IPS DF 6.9 (cell line): ENCODE measurements around the gene TMEM60.
A peak's percentile ranks its signal among the peaks of the same experiment; 100 is the strongest.

Source experiments
- DNase-seq: peaks from one replicate; pipeline ENCODE4 v3.0.0-alpha.2; 2013; ENCODE audit warnings: low read depth, low spot score
- H3K27ac ChIP-seq: one replicate; pipeline ENCODE4 v1.5.1; 2013; ENCODE audit warnings: low read length, control low read depth
- H3K27me3 ChIP-seq: 2 replicates; pipeline ENCODE4 v1.6.1; 2013; ENCODE audit warnings: mild to moderate bottlenecking, low read length; ENCODE audit not compliant: control insufficient read depth, insufficient read depth
- H3K36me3 ChIP-seq: 2 replicates; pipeline ENCODE4 v1.6.1; 2013; ENCODE audit warnings: low read length; ENCODE audit not compliant: control insufficient read depth, insufficient read depth
- H3K4me1 ChIP-seq: 2 replicates; pipeline ENCODE4 v1.6.1; 2013; ENCODE audit warnings: low read length; ENCODE audit not compliant: control insufficient read depth, insufficient read depth
- H3K4me3 ChIP-seq: 2 replicates; pipeline ENCODE4 v1.5.1; 2013; ENCODE audit warnings: mild to moderate bottlenecking, low read length
- H3K9me3 ChIP-seq: 2 replicates; pipeline ENCODE4 v1.6.1; 2013; ENCODE audit warnings: low read length, inconsistent platforms; ENCODE audit not compliant: control insufficient read depth, insufficient read depth
- WGBS: extraction: QIAGEN DNeasy Blood & Tissue Kit; methylation state at CpG from one replicate; pipeline ENCODE4 v1.1.7; 2013; ENCODE audit warnings: mixed read lengths, missing lambda C conversion rate; ENCODE audit not compliant: insufficient read length, insufficient coverage; 5-methylcytosine and 5-hydroxymethylcytosine counted together

The TMEM60 gene

DNA sequence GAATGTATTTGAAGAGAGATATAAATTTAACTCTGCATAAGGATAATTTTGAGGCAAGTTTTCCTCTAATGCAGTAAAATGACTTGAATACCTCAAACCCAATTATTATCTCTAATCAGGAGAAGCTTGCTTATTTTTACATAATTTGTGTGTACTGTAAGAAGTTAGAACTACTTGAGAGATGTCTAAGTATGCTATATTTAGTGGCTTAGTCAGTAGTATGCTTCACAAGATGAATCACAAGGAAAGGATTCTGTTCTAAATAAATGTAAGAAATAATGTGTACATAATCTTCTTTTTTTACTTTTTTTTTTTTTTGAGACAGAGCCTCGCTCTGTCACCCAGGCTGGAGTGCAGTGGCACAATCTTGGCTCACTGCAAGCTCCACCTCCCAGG lies 14.1 kb upstream of the TMEM60 start:
- Histone ChIP-seq H3K4me3 (no peak overlapping the region), H3K4me1 (no peaks in the 10 kb centered on the region), H3K36me3 (no peaks in the 10 kb centered on the region), H3K27ac (no peak overlapping the region), H3K9me3 (no peaks in the 10 kb centered on the region), H3K27me3 (no peaks in the 10 kb centered on the region)
- no CpG with 5 or more reads among the region's 1 CpG for WGBS
- no peak for DNase-seq

DNA sequence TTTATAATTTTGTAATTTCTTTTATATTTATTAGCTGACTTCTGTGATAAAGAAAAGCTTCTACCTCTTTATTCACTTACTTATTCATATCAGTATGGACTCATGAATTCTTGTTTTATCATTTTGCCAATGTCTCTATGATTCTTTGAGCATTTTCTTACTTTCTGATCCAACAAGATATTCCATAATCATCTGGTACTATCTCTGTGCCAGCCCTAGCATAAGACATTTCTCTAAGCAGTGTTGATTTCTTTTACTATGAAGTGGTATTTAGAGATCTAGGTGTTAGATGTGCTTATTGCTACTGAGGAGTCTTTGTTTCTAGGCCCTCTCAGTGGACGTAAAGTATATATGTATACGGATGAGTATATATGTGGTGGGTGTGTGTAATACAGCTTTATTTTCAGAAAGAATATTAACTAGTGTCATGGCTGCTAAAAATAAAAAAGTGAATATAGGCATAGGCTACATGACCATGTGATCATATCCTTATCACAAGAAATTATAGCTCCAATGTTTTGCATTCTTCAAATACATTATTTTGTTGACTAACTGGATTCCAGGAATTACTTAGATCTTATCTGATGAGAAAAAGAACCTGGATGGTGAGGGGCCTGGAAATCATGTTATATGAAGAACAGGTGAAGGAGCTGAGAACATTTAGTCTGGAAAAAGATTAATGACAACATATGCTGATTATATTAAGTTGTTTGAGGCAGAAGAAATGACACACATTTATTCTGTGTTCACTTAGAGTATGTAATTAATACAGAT lies 13.5 kb upstream of the TMEM60 start:
- 100% methylated on average over 1 of the region's 2 CpGs for WGBS
- Histone ChIP-seq H3K27me3 (no peaks in the 10 kb centered on the region), H3K4me1 (no peaks in the 10 kb centered on the region), H3K9me3 (no peaks in the 10 kb centered on the region), H3K27ac (no peak overlapping the region), H3K4me3 (no peak overlapping the region), H3K36me3 (no peaks in the 10 kb centered on the region)
- no peak for DNase-seq

DNA sequence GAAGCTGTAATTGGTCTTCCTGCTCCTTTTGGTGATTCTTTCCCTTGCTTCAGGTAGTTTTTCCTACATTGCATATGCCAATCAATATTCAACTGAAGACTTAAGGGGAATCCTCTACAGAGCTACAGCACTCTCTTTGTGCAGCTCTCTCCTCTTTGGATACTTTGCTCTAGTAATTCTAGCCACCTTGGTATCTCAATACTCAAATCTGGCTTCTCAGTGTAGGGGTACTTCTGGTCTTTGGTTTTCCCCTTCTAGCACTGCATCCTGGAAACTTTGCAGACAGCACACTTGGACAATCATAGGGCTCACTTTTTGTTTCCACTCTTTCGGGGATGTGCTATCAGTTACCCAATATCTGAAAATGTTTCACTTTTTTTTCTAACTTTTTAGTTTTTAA lies 10.3 kb upstream of the TMEM60 start:
- no peaks in the 10 kb centered on the region for H3K4me1 ChIP-seq
- H3K4me3 ChIP-seq, result no peak overlapping the region
- H3K27me3 ChIP-seq, result no peaks in the 10 kb centered on the region
- DNase-seq, result no peak
- H3K27ac ChIP-seq, result no peak overlapping the region
- H3K9me3 ChIP-seq, result no peaks in the 10 kb centered on the region
- WGBS, result no CpG with 5 or more reads among the region's 1 CpG
- no peaks in the 10 kb centered on the region for H3K36me3 ChIP-seq

DNA sequence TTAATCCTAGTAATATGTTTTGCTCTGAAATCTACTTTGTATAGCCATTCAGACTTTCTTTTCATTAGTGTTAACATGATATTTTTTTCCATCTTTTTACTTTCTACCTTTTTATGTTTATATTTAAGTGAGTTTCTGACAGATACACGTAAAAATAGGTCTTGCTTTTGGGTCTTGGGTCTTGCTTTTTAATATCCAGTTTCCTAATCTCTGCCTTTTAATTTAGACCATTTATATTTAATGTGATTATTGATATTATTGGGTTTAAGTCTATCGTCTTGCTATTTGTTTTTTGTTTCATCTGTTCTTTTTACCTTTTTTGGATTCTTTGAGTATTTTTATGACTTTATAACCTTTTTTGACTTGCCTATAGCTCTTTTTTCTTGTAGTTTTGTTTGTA lies 8.2 kb upstream of the TMEM60 start:
- no peak overlapping the region for H3K4me3 ChIP-seq
- no peak for DNase-seq
- H3K4me1 ChIP-seq, result no peaks in the 10 kb centered on the region
- WGBS, result no CpG with 5 or more reads among the region's 2 CpGs
- H3K36me3 ChIP-seq, result no peaks in the 10 kb centered on the region
- H3K27ac ChIP-seq, result no peak overlapping the region
- H3K27me3 ChIP-seq, result no peaks in the 10 kb centered on the region
- H3K9me3 ChIP-seq, result no peaks in the 10 kb centered on the region

DNA sequence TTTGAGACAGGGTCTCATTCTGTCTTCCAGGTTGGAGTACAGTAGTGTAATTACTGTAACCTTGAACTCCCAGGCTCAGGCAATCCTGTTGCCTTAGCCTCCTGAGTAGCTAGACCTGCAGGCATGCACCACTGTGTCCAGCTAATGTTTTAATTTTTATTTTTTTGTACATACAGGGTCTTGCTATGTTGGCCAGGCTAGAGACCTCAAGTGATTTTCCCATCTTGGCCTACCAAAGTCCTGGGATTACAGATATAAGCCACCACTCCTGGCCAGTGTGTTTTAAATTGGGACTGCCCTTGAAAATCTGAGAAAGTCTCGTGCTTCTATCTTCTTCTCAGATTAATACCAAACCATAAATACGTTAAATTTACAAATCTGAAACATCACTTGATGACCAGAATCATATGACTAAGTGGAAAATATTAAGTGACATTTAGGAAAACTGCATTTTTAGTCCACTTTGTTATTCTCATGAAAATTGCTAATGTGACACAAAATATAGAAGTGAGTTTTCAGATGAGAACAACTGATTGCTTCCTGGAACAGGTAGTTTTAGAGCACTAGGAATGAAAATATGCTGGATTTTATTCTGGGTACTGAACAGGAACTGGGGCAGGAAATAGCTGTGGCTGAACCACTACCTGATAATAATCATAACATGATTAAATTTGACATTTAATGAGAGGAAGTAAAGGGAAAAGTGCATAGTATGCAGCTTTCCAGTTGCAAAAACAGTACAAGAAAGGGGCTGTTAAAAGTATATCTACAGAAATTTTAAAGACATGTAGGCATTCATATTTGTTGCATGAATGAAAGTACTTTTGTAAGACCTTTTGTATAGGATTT lies 4.5 kb upstream of the TMEM60 start:
- Histone ChIP-seq H3K27me3 (no peaks in the 10 kb centered on the region), H3K4me1 (no peaks in the 10 kb centered on the region), H3K27ac (no peak overlapping the region), H3K36me3 (no peaks in the 10 kb centered on the region), H3K9me3 (no peaks in the 10 kb centered on the region), H3K4me3 (no peak overlapping the region)
- WGBS, result 100% methylated on average over 1 of the region's 2 CpGs
- DNase-seq, result no peak

DNA sequence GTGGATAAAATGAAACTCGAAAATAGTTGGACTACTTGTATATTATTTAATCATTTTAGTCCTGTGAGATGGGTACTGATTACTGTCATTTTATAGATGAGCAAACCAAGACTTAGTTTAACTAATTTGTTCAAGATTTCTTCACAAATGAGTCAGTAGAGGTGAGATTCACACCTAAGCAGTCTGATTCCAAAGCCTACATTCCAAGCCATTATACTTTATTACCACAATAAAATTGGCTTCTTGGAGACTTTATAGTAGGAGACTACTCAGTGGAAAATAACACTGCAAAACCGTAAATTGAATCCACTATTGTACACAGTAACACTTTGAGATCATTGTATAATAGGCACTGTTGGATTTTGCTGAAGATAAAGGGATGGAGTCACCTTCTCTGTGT lies 2.5 kb upstream of the TMEM60 start:
- Histone ChIP-seq H3K27ac (no peak overlapping the region), H3K36me3 (no peaks in the 10 kb centered on the region), H3K4me1 (no peaks in the 10 kb centered on the region), H3K9me3 (no peaks in the 10 kb centered on the region), H3K27me3 (no peaks in the 10 kb centered on the region), H3K4me3 (no peak overlapping the region)
- DNase-seq, result no peak
- no CpG with 5 or more reads among the region's 2 CpGs for WGBS

DNA sequence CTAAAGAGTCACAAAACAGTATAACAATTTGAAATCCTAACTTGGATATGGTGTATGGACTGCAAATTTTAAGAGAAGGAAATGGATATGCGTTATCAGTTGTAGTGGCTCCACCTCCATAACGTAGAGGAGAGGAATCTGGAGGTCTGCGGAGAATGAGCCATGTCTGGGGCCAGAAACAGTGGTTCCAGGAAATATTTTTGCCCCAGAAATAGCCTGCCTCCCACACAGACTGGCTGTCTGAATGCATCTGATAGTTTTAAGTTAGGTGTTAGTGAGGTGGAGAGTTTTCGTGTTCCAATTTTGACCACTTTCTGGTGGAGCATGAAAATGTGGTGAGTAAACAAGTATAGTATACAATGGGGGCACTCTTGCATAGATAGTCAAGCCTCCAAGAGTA lies 1.9 kb upstream of the TMEM60 start:
- no peaks in the 10 kb centered on the region for H3K27me3 ChIP-seq
- H3K27ac ChIP-seq, result no peak overlapping the region
- no peaks in the 10 kb centered on the region for H3K9me3 ChIP-seq
- DNase-seq, result no peak
- H3K4me3 ChIP-seq, result no peak overlapping the region
- no CpG with 5 or more reads among the region's 4 CpGs for WGBS
- H3K4me1 ChIP-seq, result no peaks in the 10 kb centered on the region
- H3K36me3 ChIP-seq, result no peaks in the 10 kb centered on the region; the same call in 1 of the 2 replicates

DNA sequence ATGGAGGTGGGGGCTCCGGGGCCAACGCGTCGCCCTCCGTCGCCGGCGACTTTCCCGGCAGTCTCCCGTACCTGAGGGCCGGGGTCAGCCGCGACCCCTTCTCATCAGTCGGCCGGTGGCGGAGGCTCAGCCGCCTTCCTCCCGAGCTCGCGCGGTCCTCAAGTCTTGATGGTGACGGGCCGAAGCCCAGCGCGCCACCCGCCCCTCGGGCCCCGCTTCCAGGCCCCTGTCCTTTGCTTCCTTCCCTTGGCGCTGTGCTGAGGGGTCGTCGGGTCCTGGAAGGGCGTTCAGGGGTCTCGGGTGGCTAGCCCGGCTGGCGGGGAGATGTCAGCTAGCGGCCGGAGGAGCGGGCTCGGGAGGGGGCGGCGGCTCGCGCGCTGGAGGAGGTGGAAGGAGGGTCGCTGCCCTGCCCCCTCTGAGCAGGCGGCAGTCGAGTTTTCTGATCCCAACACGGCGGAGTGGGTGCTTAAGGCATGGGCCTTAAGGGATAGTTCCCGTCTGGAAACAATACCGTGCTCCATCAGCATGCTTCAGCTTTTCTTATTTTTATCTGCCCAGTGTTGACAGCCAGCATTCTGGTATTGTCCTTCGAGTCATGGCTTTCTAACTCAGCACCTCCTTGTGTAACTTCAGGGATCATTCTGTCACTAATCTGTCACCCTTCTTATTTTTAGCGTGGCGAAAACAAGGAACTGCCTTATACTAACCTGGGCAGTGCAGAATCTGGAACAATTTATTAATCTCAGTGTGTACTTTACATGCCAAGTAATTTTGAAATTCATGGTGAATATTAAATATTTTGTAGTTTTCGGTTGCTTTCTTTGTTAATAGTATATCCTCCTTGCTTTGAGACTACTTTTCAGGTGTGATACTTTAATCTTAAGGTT lies 1.1 kb upstream of the TMEM60 start:
- no peaks in the 10 kb centered on the region for H3K9me3 ChIP-seq
- H3K27ac ChIP-seq, result no peak overlapping the region
- WGBS, result no CpG with 5 or more reads among the region's 55 CpGs
- no peaks in the 10 kb centered on the region; the same call in 1 of the 2 replicates for H3K36me3 ChIP-seq
- no peaks in the 10 kb centered on the region for H3K27me3 ChIP-seq
- no peaks in the 10 kb centered on the region for H3K4me1 ChIP-seq
- no peak for DNase-seq
- H3K4me3 ChIP-seq, result peak overlapping the region; percentile 83; the same call in 1 of the 2 replicates

DNA sequence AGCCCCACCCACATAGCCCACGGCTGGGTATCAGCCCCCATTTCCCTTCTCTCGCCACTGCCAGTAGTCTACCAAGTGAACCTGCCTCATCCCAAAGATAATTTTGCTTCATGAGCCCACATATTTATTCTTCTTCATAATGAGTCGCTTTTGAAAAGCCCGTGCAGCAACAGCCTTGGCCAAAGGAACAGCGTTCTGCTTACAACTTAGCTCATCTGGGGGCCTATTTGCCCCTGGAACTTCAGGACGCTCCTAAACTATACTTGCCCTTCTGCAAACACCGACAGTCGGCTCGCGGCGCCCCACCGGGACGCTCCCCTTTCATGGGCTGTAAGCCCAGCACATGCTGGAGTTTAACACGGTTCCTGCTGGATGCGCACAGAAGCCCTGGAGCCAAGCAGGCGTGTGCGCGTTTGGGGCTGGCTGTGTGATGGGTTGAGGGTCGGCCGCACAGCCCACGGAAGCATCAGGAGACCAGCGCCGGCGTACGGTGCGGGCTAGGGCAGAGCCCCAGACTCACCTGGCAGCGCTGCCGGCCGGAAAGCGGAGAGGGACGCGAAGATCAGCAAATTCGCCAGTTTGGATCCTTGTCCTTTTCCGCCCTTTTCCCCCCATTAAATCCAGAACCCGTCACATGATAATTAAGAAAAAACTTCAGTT lies 370 bp downstream of the TMEM60 start:
- DNase-seq, result no peak
- H3K36me3 ChIP-seq, result no peaks in the 10 kb centered on the region; the same call in 1 of the 2 replicates
- no peak overlapping the region for H3K27ac ChIP-seq
- H3K4me3 ChIP-seq, result peak overlapping the region; percentile 99
- no CpG with 5 or more reads among the region's 35 CpGs for WGBS
- H3K9me3 ChIP-seq, result no peaks in the 10 kb centered on the region
- H3K4me1 ChIP-seq, result no peaks in the 10 kb centered on the region
- H3K27me3 ChIP-seq, result no peaks in the 10 kb centered on the region

DNA sequence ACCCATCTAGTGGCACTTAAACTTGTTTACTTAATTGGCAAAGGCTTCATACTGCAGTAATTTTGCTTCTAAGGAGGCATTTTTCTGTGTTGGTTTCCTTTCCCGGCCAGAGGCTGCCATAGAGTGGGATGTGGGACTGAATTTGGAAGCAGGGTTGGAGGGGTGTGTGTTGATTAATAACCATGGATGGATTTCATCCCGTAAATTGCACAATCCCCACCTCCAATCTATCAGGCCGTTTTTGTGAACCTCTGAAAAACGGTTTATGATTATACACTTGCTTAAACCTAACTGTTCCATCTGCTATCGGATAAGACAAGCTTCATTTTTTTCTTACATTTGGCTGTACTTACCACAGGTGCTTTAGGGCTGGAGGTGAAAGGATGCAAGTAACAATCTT lies 1.3 kb downstream of the TMEM60 start:
- Histone ChIP-seq H3K4me3 (peak overlapping the region; percentile 99; the same call in 1 of the 2 replicates), H3K4me1 (no peaks in the 10 kb centered on the region), H3K9me3 (no peaks in the 10 kb centered on the region), H3K27me3 (no peaks in the 10 kb centered on the region), H3K36me3 (no peaks in the 10 kb centered on the region; the same call in 1 of the 2 replicates), H3K27ac (no peak overlapping the region)
- DNase-seq, result no peak
- WGBS, result no CpG with 5 or more reads among the region's 5 CpGs
